GM18861 (cell line): ENCODE results near the gene ERICH4.
"Not testable (repeated sequence)": the region's sequence is repeated elsewhere in the genome, so short reads cannot be mapped to it uniquely, and the experiment has no call there.

Experiments
- ATAC-seq: cut with Tn5 transposase; IDR thresholded peaks from one replicate; pipeline ENCODE4 v1.9.1; 2021; ENCODE audit not compliant: unreplicated experiment

ERICH4 gene

DNA sequence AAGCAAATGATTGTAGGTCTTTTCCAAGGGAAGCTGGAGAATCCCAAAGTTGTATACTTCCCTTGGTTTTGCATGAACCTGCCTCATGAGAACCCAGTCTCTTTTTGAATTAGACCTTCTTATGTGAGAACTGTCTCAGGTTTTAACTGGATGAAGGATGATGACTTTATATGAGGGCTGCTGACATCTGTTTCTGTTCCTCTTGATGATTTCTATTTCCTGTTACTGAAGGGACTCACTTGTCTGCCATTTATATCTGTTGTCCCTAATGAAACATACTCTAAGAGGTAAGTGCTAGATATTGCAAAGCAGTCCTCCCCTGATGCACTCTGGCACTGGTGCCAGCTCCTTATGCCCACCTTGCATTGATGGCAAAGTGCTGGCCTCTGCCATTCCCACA is 33.6 kb downstream of the ERICH4 start:
- ATAC-seq: no peak

- ATAC-seq: no peak
These were observed 35.2 kb downstream of the ERICH4 start for GRCh38 chr19:41478171-41478570.

GRCh38 chr19:41478875-41479756 is 36.2 kb downstream of the ERICH4 start:
- ATAC-seq: no peak

- no peak for ATAC-seq
These were observed 36.8 kb downstream of the ERICH4 start for GRCh38 chr19:41479757-41480191.

GRCh38 chr19:41480336-41480735 is 37.4 kb downstream of the ERICH4 start:
- ATAC-seq: no peak

DNA sequence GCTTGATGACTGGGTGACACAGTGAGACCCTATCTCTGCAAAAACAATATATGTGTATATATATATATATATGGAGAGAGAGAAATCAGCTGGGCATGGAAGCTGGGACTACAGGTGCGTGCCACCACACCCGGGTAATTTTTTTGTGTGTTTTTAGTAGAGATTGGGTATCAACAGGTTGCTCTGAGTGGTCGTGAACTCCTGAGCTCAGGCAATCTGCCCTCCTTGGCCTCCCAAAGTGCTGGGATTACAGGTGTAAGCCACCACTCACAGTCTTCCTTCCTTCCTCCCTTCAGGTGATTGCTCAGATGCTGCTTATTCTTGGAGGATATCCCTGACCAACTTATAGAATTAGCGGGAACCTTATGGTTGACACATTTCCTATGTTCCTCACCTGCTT is 41.9 kb downstream of the ERICH4 start:
- no peak for ATAC-seq

GRCh38 chr19:41486953-41487352 is 44.0 kb downstream of the ERICH4 start:
- not testable (repeated sequence) for ATAC-seq

GRCh38 chr19:41492843-41493242 is 49.9 kb downstream of the ERICH4 start:
- no peak for ATAC-seq
